PC-3 (cell line): ENCODE data around the gene SRPK3. TPM values are rescaled to one million over a fixed set of nuclear protein-coding genes. Genes with fewer than 3 reads are reported as not detected.

Experiments
- ATAC-seq: fragments of 200-7000 bp; cut with Tn5 transposase; 2 replicates; pipeline ENCODE4 v1.9.1; 2020; ENCODE audit warnings: mild to moderate bottlenecking, moderate library complexity
- BruUV-seq: library from RNA; stranded (reverse); fragments of 400-500 nt; replicated peaks from 2 replicates; lab custom pipeline; 2021; lab: Mats Ljungman, UMichigan
- CTCF ChIA-PET: fragments of 300-600 bp; sonication (Branson Sonifier 250); formaldehyde crosslinking; loops from one replicate; lab custom pipeline; 2022; ENCODE audit warnings: antibody characterized with exemption; lab: Charles Lee
- POLR2A ChIA-PET: fragments of 300-600 bp; sonication (Branson Sonifier 250); formaldehyde crosslinking; loops from one replicate; lab custom pipeline; 2022; ENCODE audit warnings: antibody characterized with exemption; ENCODE audit not compliant: unreplicated experiment; lab: Charles Lee
- DNase-seq: peaks from one replicate; pipeline ENCODE4 v3.0.0-alpha.2; 2015
- H2AFZ ChIP-seq: fragments of 300-600 bp; sonication (generic); 2 replicates; pipeline ENCODE4 v1.6.0; 2016; ENCODE audit warnings: antibody characterized with exemption, low read length
- H3F3A ChIP-seq: fragments of 300-600 bp; sonication (generic); one replicate; pipeline ENCODE4 v1.6.0; 2017; ENCODE audit warnings: antibody characterized with exemption, low read length, control low read depth, mild to moderate bottlenecking; ENCODE audit not compliant: unreplicated experiment
- H3K27ac ChIP-seq: fragments of 300-600 bp; sonication (generic); 2 replicates; pipeline ENCODE4 v1.5.1; 2016; ENCODE audit warnings: mild to moderate bottlenecking, low read length
- H3K27me3 ChIP-seq: fragments of 300-600 bp; sonication (generic); 2 replicates; pipeline ENCODE4 v1.6.1; 2016; ENCODE audit warnings: low read length, mixed read lengths
- H3K36me3 ChIP-seq: fragments of 300-600 bp; sonication (generic); 2 replicates; pipeline ENCODE4 v1.6.1; 2016; ENCODE audit warnings: low read depth, mixed run types, low read length, mixed read lengths
- H3K4me1 ChIP-seq: fragments of 300-600 bp; sonication (generic); 2 replicates; pipeline ENCODE4 v1.5.1; 2016; ENCODE audit warnings: low read length; ENCODE audit not compliant: insufficient read depth
- H3K4me2 ChIP-seq: fragments of 300-600 bp; sonication (generic); 2 replicates; pipeline ENCODE4 v1.6.0; 2016; ENCODE audit warnings: low read length
- H3K4me3 ChIP-seq: fragments of 300-600 bp; sonication (generic); 2 replicates; pipeline ENCODE4 v1.5.1; 2016; ENCODE audit warnings: mild to moderate bottlenecking, low read length, mixed read lengths
- H3K79me2 ChIP-seq: fragments of 300-600 bp; sonication (generic); 2 replicates; pipeline ENCODE4 v1.6.1; 2017; ENCODE audit warnings: low read length, mixed read lengths
- H3K9ac ChIP-seq: fragments of 300-600 bp; sonication (generic); 2 replicates; pipeline ENCODE4 v1.6.0; 2016; ENCODE audit warnings: mild to moderate bottlenecking, low read length
- H3K9me2 ChIP-seq: fragments of 300-600 bp; sonication (generic); replicated peaks from 2 replicates; pipeline ENCODE4 v1.6.1; 2016; ENCODE audit warnings: mixed run types, low read length, mixed read lengths
- H3K9me3 ChIP-seq: fragments of 300-600 bp; sonication (generic); 2 replicates; pipeline ENCODE4 v1.6.1; 2016; ENCODE audit warnings: low read length, mixed read lengths
- H4K20me1 ChIP-seq: fragments of 300-600 bp; sonication (generic); 2 replicates; pipeline ENCODE4 v1.6.1; 2016; ENCODE audit warnings: low read length, mixed read lengths
- EZH2 ChIP-seq: fragments of 300-600 bp; sonication (generic); IDR thresholded peaks from one replicate; pipeline ENCODE4 v1.6.1; 2017; ENCODE audit warnings: antibody characterized with exemption, mild to moderate bottlenecking, low read length; ENCODE audit not compliant: unreplicated experiment
- EZH2phosphoT487 ChIP-seq: fragments of 300-600 bp; sonication (generic); IDR thresholded peaks from 2 replicates; pipeline ENCODE4 v1.6.1; 2018; ENCODE audit warnings: mild to moderate bottlenecking, antibody characterized with exemption, low read length, borderline replicate concordance
- intact Hi-C: fragments of 100-400 bp; cut with micrococcal nuclease; formaldehyde crosslinking; loops from 2 replicates; pipeline ENCODE4 v1.9.0; 2023
- total RNA-seq: library from RNA; depleted of rRNA; stranded (reverse); fragments of >200 nt; gene quantifications from 2 replicates; pipeline ENCODE4 v1.2.3, GENCODE V29; 2014
- TF ChIP-seq, protein P1 (sequence below): fragments of 300-600 bp; sonication (generic); conservative IDR thresholded peaks from 2 replicates; pipeline ENCODE4 v1.5.1; 2017; ENCODE audit warnings: antibody characterized with exemption, low read depth, mild to moderate bottlenecking, low read length

Gene SRPK3
- total RNA-seq, 1 experiment from 2014 or later: 1.5 TPM

DNA sequence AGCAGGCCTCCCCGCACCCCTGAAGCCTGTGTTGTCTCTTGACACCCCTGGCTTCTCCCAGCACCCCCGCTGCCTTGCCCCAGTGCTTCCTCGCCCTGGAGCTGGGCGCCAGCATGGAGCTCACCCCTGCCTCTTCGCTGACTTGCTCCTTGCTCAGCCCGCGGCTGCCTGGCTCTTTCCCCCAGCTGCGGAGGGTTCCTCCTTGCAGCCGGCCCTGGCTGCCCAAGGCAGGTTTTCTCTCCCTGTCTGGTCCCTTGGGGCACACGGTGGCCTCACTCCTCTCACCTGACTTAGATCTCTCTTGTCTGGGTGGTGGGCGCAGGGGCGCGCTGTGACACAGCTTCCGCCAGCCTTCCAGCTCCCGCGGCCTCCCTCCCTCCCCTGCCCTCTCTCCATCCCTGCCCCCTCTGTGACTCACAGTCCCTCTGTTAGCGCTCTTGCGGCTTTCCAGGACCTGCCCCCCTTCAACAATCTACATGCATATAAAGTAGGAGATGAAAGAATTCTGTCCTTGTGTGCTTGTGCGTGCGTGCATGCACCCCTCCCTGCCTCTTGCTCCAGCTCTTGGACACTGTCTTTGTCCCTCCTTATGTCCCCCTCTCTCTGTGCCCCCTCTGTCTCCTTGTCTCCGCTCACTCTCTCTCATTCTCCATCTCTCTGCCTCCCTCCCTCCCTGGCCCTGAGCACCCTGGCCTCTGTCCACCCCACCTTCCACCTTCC lies 14.6 kb upstream of the SRPK3 start:
- H2AFZ ChIP-seq: peak overlapping the region; percentile 49; the same call in 1 of the 2 replicates
- POLR2A ChIA-PET: interaction anchor here (0.6 kb wide), 1 partner anchor 8 kb away, joined by 10 read pairs; no protein-coding TSS in a partner anchor

DNA sequence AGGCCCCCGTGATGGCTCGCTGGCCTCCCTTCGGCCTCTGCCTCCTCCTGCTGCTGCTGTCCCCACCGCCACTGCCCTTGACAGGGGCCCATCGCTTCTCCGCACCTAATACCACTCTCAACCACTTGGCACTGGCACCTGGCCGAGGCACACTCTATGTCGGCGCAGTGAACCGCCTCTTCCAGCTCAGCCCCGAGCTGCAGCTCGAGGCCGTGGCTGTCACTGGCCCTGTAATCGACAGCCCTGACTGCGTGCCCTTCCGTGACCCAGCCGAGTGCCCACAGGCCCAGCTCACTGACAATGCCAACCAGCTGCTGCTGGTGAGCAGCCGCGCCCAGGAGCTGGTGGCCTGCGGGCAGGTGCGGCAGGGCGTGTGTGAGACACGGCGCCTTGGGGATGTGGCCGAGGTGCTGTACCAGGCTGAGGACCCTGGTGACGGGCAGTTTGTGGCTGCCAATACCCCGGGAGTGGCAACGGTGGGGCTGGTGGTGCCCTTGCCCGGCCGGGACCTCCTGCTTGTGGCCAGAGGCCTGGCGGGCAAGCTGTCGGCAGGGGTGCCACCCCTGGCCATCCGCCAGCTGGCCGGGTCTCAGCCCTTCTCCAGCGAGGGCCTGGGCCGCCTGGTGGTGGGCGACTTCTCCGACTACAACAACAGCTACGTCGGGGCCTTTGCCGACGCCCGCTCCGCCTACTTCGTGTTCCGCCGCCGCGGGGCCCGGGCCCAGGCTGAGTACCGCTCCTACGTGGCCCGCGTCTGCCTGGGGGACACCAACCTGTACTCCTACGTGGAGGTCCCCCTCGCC lies 13.8 kb upstream of the SRPK3 start:
- intact Hi-C loops: no loop called here
- H3K9me3 ChIP-seq: no peaks in the 10 kb centered on the region
- no peak overlapping the region for H2AFZ ChIP-seq
- H3K9me2 ChIP-seq: no peaks in the 10 kb centered on the region
- ChIA-PET CTCF (interaction anchor here (1.0 kb wide), 2 partner anchors 156 to 180 kb away, joined by 3 to 5 read pairs; no protein-coding TSS in a partner anchor), POLR2A (no interaction called here)
- H3K27me3 ChIP-seq: no peaks in the 10 kb centered on the region
- no peak for ATAC-seq
- TF ChIP-seq, protein P1, sequence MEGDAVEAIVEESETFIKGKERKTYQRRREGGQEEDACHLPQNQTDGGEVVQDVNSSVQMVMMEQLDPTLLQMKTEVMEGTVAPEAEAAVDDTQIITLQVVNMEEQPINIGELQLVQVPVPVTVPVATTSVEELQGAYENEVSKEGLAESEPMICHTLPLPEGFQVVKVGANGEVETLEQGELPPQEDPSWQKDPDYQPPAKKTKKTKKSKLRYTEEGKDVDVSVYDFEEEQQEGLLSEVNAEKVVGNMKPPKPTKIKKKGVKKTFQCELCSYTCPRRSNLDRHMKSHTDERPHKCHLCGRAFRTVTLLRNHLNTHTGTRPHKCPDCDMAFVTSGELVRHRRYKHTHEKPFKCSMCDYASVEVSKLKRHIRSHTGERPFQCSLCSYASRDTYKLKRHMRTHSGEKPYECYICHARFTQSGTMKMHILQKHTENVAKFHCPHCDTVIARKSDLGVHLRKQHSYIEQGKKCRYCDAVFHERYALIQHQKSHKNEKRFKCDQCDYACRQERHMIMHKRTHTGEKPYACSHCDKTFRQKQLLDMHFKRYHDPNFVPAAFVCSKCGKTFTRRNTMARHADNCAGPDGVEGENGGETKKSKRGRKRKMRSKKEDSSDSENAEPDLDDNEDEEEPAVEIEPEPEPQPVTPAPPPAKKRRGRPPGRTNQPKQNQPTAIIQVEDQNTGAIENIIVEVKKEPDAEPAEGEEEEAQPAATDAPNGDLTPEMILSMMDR: no peak
- TF ChIP-seq EZH2phosphoT487: no peak
- no peak for TF ChIP-seq EZH2
- H3K4me3 ChIP-seq: peak overlapping the region; percentile 68; the same call in 1 of the 2 replicates
- H3K27ac ChIP-seq: peak overlapping the region; percentile 86
- no peak overlapping the region for H3K9ac ChIP-seq
- peak overlapping the region; percentile 97 for H3K4me2 ChIP-seq
- H3F3A ChIP-seq: no peaks in the 10 kb centered on the region
- no TSS peak for BruUV-seq
- no peaks in the 10 kb centered on the region for H3K36me3 ChIP-seq
- H4K20me1 ChIP-seq: no peaks in the 10 kb centered on the region
- peaks cover 28% of the 10 kb centered on the region for H3K4me1 ChIP-seq
- H3K79me2 ChIP-seq: peaks cover 25% of the 10 kb centered on the region
- DNase-seq: no peak

More for the DNA sequence above, 14.6 kb upstream of the SRPK3 start:
- Histone ChIP-seq H4K20me1 (no peaks in the 10 kb centered on the region), H3K9ac (peak overlapping the region; percentile 67), H3K9me2 (no peaks in the 10 kb centered on the region), H3K27ac (peak overlapping the region; percentile 86), H3K9me3 (no peaks in the 10 kb centered on the region), H3K27me3 (no peaks in the 10 kb centered on the region), H3K4me2 (peak overlapping the region; percentile 97), H3K79me2 (peaks cover 25% of the 10 kb centered on the region), H3F3A (no peaks in the 10 kb centered on the region), H3K4me3 (peak overlapping the region; percentile 68), H3K36me3 (no peaks in the 10 kb centered on the region), H3K4me1 (peaks cover 28% of the 10 kb centered on the region)
- BruUV-seq: TSS peak; percentile 65
- intact Hi-C loops: no loop called here
- DNase-seq (peak; percentile 76), ATAC-seq (peak; percentile 69)
- CTCF ChIA-PET: interaction anchor here (0.5 to 1.0 kb wide), 3 partner anchors 11 to 181 kb away, joined by 3 to 5 read pairs (median 4); no protein-coding TSS in a partner anchor
- no peak for TF ChIP-seq EZH2phosphoT487
- TF ChIP-seq, protein P1: no peak
- TF ChIP-seq EZH2: no peak
